ENCODE data around the gene KCTD10.
A peak's percentile ranks its signal among the peaks of the same experiment; 100 is the strongest.

Gene KCTD10

GRCh38 chr12:109519787-109520186 is 42.7 kb upstream of the KCTD10 start:
- DNase-seq (ENCODE audit: insufficient read length, low spot score) (no peak), FAIRE-seq (no peak)
- no peak for TF ChIP-seq CTCF (IDR thresholded peaks at IDR 0.05; ENCODE audit: insufficient read depth, missing control alignments)

GRCh38 chr12:109518820-109519665 is 41.9 kb upstream of the KCTD10 start:
- FAIRE-seq = peak; percentile 93
- peak; percentile 93 for TF ChIP-seq CTCF (IDR thresholded peaks at IDR 0.05; ENCODE audit: insufficient read depth, missing control alignments)
- peak; percentile 55 for DNase-seq (ENCODE audit: insufficient read length, low spot score)

DNA sequence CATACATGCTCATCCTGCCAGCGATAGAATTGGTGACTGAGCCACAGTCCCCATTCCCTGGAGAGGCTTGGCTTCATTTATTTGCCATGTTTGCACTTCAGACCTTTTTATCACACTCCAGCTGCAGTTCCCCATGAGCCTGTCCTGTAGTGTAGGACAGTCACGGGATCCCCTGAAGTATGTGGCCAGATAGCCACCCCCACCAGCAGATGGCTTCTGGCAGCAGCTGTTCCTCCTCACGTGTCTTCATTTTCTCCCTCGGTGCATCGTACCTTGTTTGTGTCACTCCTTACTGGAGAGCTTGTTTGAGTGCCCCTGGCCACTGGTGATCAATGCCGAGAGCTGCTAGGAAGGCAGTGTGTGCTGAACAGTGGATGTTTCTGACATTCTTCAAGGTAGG is 40.5 kb upstream of the KCTD10 start:
- TF ChIP-seq CTCF (IDR thresholded peaks at IDR 0.05; ENCODE audit: insufficient read depth, missing control alignments) = no peak
- FAIRE-seq (no peak), DNase-seq (ENCODE audit: insufficient read length, low spot score) (no peak)

GRCh38 chr12:109513977-109514376 is 36.9 kb upstream of the KCTD10 start:
- TF ChIP-seq CTCF (IDR thresholded peaks at IDR 0.05; ENCODE audit: insufficient read depth, missing control alignments) = no peak
- DNase-seq (ENCODE audit: insufficient read length, low spot score) = no peak
- FAIRE-seq = no peak

- no peak for FAIRE-seq
- no peak for TF ChIP-seq CTCF (IDR thresholded peaks at IDR 0.05; ENCODE audit: insufficient read depth, missing control alignments)
- no peak for DNase-seq (ENCODE audit: insufficient read length, low spot score)
Measured at GRCh38 chr12:109513051-109513450, 36.0 kb upstream of the KCTD10 start.

- FAIRE-seq (no peak), DNase-seq (ENCODE audit: insufficient read length, low spot score) (no peak)
Measured at GRCh38 chr12:109512608-109513007, 35.5 kb upstream of the KCTD10 start.

More at GRCh38 chr12:109512608-109513007, 35.5 kb upstream of the KCTD10 start:
- TF ChIP-seq CTCF (IDR thresholded peaks at IDR 0.05; ENCODE audit: insufficient read depth, missing control alignments) = no peak

Data from D721Med (cell line).